T47D (cell line): Measurements from ENCODE around the gene ATG5.

ENCODE experiments used
- DNase-seq, 2 experiments: peaks; one replicate each; pipeline versions ENCODE4 v3.0.0 to v3.0.0-alpha.2; 2011 to 2012; ENCODE audit warnings: low read depth in 1 of 2, low spot score in 1 of 2
- JUND ChIP-seq: IDR thresholded peaks from 2 replicates; pipeline ENCODE4 v1.6.1; 2012; ENCODE audit warnings: low read depth
- in situ Hi-C: cut with HindIII; loops from 2 replicates; pipeline ENCODE4 v1.10.0; 2016; ENCODE audit warnings: low sequenced_read_pairs, low pct_unique_long_range_greater_than_20kb

ATG5 gene

DNA sequence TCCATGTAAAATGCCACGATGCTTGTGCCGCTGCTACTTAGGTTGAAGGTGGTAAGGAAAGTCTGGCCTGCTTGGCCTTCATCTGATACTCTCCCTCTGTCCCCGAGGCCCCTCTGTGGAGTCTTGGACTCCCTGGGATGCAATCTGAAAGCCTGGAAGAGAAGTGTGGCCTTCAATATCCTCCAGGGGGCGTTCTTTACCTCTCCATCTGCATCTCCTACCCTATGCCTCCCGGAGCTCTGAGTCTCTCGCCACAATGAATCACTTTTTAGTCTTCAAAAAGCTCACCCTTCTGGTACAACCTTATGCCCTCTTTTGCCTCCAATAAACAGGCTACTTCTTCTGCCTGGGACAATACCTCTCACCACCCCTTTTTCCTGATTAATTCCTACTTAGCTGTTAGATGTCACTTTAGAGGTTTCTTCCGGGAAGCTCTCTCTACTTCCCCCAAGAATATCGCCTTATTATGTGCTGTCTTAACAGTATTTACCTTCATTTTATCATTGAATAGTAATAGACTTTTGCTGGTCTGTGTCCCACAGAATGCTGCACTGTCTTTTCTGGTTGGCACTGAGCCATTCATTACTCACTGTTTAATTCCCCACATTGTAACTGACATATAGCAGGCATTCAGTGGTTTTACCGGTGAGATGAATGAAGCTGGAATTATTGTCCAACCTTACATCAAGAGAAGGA, 13.9 kb upstream of the ATG5 start:
- in situ Hi-C loops, result no loop called here
- DNase-seq, result peak; percentile 46 to 72
- no peak for TF ChIP-seq JUND

DNA sequence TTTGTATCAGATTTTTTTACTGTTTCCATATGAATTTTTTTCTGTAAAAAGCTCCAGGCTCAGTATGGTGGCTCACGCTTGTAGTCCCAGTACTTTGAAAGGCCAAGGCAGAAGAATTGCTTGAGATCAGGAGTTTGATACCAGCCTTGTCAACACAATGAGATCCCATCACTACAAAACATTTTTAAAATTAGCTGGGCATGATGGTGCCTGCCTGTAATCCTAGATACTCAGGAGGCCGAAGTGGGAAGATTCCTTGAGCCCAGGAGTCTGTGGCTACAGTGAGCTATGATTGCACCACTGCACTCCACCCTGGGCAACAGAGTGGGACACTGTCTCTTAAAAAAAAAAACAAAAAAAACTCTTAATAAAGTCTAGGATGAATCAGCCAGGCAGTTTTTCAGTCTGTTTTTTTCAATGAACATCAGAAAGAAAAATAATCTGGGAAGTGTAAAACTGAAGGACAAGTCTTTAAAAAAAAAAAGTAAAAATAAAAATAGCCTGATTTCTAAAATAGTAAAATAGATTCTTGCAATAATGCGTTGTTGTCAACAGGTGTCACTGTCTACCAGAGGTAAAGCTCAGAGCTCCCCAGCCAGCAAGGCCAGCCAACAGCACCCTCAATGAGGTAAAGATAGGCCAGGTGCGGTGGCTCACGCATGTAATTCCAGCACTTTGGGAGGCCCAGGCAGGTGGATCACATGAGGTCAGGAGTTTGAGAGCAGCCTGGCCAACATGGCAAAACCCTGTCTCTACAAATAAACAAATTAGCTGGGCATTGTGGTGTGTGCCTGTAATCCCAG, 9.3 kb upstream of the ATG5 start:
- in situ Hi-C loops, result no loop called here
- peak in 1 of 2 experiments; percentile 64 for DNase-seq
- TF ChIP-seq JUND, result no peak

DNA sequence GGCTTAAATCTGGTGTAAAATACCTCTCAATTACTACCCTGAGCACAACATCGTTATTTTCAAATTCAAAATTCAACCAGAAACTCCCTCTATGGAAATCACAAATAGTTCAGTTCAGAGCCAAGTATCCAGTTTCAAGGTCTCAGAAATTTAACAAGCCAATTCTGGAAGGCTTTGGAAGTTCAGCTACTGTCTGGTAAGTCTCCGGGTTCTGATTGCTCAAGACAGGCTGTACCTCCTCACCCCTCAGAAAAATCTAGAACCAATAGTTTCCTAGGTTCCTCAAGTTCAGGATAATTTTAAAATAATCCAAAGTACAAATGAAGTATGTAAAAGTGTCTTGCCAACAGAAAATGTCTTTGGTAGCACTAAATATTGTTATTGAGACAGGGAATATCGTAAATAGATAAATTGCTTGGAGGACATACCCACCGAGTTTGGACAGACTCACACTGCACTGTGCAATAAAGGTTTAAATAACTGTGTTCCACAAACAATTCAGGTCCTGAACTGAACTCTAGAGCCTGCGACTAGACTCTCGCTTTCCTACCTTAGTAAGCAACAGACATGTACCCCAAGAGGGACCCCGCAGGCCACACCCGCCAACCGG, 729 bp downstream of the ATG5 start:
- no peak for TF ChIP-seq JUND
- DNase-seq, result no peak
- in situ Hi-C loops, result no loop called here

DNA sequence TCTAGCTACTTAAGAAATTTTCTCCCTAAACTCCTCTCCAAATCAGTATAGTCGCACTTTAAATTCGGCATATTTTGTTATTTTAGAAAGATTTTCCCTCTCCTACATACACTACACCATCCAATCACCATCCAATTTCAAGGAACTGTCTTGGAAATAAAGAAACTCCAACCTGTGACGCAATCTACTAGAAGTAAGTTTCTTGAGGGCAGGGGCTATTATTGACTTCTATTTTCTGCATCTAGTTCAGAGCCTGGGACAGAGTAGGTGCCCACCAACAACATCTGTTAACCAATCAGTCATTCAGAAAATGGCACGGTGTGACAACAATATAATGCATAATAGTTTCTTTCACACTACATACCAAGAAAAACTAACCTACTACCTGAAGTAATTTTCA, 3.6 kb downstream of the ATG5 start:
- DNase-seq, result no peak
- no peak for TF ChIP-seq JUND
- in situ Hi-C loops, result no loop called here

DNA sequence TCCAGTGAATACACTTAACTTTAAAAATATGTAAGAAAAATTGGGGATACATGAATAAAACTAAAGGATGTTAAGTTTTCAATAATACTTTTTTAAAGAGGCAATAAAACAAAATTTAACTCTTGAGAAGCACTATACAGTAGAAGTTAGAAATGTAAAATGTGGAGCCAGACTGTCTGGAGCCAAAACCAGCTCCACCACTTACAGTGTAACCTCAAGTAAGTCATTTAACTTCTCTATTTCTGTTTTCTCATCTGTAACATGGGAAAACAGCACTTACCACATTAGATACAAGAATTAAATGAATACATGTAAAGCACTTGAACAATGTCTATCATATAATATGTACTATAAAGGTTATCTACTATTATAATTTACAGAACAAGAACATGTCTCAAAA, 6.7 kb downstream of the ATG5 start:
- no peak for DNase-seq
- TF ChIP-seq JUND, result no peak
- in situ Hi-C loops, result no loop called here

DNA sequence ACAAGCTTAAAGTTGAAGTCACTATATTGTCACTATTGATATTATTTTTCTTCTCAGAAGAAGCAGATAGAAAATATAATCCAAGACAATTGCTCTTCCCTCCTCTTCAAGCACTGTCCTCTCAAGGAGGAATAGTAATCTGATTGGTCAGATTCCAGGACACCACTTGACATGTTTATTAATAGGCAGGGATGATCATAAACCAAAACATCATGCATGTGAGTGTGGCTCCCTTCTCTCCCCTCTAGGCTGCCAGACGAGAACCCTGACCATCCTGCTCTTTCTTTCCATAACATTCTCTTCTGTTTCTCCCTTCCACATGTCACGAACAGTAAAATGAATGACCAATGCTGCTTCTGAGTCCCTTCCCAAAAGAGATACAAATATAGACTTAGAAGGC, 7.5 kb downstream of the ATG5 start:
- no peak for TF ChIP-seq JUND
- in situ Hi-C loops, result no loop called here
- DNase-seq, result no peak

DNA sequence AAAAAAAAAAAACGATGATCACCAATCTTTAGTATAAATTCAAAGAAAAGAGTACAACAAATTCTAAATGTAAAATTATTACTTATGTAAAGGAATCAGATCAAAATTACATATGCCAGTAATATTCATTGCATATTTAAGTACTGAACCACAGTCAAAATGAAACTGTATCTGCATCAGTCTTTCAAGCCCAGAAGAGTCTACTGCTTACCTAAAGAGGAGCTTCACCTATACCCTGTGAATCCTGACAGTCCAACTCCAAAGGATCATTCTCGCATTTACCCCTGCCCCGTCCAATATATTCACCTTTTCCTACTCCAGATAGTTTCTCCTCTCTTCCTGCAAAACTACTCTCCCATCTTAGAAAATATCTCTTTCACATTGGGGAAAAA, 9.2 kb downstream of the ATG5 start:
- no peak for DNase-seq
- TF ChIP-seq JUND, result no peak
- in situ Hi-C loops, result no loop called here

DNA sequence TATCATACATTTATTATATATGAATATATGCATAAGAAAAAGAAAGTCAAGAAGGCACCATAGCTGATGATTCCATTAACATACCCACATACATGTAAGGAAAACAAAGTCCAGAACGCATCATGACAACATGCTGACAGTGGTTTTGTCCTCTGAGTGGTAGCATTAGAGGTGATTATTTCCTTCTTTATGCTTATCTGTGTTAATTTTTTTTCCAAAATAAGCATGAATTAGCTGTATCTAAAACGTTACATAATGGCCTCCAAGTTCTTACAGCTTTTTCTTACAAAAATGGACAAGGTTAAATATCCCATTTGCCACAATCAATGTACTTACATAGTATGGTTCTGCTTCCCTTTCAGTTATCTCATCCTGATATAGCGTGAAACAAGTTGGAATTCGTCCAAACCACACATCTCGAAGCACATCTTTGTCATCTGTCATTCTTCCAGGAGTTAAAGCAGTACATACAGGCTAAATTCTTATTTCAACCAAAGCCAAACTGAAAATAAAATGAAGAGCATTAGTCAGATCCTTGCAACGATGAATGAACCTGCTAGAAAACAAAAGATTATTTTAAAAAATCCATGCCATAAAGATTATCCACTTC, 9.7 kb downstream of the ATG5 start:
- in situ Hi-C loops, result no loop called here
- no peak for DNase-seq
- no peak for TF ChIP-seq JUND

DNA sequence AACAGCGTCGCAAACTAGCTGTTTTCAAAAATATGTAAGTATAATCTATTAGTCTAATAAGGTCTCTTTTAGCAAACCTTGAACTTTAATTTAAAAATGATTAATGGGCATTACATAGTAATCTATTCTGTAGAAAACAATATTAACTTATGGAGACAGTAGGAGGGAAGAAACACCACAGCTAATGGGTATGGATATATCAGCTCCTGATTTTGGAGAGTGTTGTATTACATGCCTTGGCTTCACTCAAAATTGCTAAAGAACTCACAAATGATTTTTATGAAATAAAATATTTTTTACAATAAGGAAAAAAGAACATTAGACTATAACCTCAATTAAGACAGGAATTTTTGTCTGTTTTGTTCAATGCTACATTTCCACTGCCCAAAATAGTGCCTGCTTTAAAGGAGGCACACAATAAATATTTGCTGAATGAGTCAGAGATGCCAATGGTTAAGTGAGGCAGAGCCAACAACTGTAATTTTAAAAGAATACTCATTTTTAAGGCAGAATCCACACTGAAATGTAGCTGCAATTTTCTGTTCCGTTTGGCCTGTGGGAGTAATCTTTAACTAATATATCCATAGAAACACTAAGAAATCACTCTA, 15.7 kb downstream of the ATG5 start:
- peak; percentile 65; the same call in 1 of the 2 replicates for TF ChIP-seq JUND
- in situ Hi-C loops, result no loop called here
- peak in 1 of 2 experiments; percentile 12 for DNase-seq

DNA sequence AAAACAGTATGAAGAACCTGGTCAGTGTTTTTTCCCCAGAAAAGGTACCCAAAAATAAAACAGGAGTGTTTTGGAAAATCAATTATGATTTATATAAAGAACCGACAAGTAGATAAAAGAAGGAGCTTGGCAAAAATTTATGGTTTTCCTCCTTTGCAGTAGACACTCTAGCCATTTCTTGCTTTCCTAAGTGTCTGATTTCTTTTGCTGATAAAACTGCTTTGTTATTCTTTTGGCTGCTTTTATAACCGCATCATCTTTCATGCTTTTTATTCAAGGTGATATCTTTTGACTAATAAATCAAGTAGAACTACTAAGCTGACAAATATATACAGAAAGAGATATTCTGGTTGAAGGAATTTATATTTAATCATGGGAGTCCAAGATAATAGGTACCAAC, 16.6 kb downstream of the ATG5 start:
- TF ChIP-seq JUND, result no peak
- no peak for DNase-seq
- in situ Hi-C loops, result no loop called here

DNA sequence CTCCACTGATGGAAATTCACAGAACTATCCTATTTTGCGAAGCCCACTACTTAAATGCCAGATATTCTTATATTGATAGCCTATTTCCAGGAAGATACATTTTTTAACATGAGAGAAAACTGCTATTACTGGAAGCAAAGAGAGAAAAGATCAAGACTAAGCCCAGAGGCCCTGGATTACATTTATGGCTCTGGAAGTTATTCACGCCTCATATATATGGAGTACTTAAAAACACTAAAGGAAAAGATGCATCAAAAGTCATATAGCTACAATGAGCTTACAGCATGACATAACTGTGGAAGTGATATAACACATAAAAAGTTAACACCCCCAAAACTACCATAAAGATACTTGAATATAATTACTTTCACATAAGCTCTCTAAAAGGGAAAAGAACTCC, 19.8 kb downstream of the ATG5 start:
- no peak for TF ChIP-seq JUND
- in situ Hi-C loops, result no loop called here
- DNase-seq, result no peak

DNA sequence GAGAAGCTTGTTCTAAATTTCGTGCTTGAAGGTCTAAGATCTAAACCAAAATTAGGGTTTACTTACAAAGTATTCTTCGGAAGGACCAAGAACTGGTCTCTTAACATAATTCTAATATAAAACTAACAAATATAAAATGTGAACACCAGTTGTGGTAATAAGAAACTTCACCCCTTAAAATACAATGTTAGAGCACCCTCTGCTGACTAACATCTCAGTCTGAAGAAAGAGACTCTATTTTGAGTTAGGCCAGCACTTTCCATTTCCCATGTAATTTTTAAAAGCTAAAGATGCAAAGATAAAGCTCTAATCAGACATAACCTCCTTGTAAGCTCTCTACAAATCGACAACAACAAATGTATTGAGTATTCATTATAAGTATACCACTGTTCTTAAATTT, 24.6 kb downstream of the ATG5 start:
- in situ Hi-C loops, result no loop called here
- DNase-seq, result peak in 1 of 2 experiments; percentile 54
- TF ChIP-seq JUND, result no peak
